A549 (cell line): ENCODE measurements around the gene PLD6. TPM values are rescaled to one million over a fixed set of nuclear protein-coding genes. Genes with fewer than 3 reads are reported as not detected.

Experiments
- ATAC-seq, 2 experiments: fragments of 200-7000 bp in 1 of 2; fragments of >200 bp in 1 of 2; cut with Nextera tagmentation in 1 of 2; cut with Tn5 transposase in 1 of 2; 3 replicates each; pipeline versions ENCODE4 v1.8.0 to v1.9.1; 2018 to 2020; ENCODE audit warnings: mild to moderate bottlenecking in 1 of 2, moderate library complexity in 1 of 2
- CTCF ChIA-PET: fragments of 300-600 bp; sonication (Branson Sonifier 250); formaldehyde crosslinking; extraction: SDS; loops from one replicate; lab custom pipeline; 2021; ENCODE audit warnings: antibody characterized with exemption, inconsistent platforms; lab: Yijun Ruan, JAX
- POLR2A ChIA-PET: fragments of 350-600 bp; formaldehyde crosslinking; extraction: SDS; loops from one replicate; lab custom pipeline; 2021; ENCODE audit warnings: antibody characterized with exemption, inconsistent platforms; lab: Yijun Ruan, JAX
- DNase-seq, 2 experiments: peaks; one replicate each; pipeline versions ENCODE4 v3.0.0 to v3.0.0-alpha.2; 2011 to 2016; ENCODE audit warnings: low read depth in 1 of 2, low spot score in 1 of 2
- FAIRE-seq: peaks from 2 replicates; lab custom pipeline; 2011; peaks lifted over from hg19 to GRCh38; lab: Jason Lieb, UNC
- H3K27ac ChIP-seq, 2 experiments: fragments of >200 bp; sonication (Bioruptor Twin); formaldehyde crosslinking; 3 replicates each; pipeline ENCODE4 v1.5.1; 2016 to 2017
- H3K4me1 ChIP-seq: fragments of >200 bp; sonication (Bioruptor Twin); formaldehyde crosslinking; 3 replicates; pipeline ENCODE4 v1.6.1; 2016
- H3K4me2 ChIP-seq: fragments of >200 bp; sonication (Bioruptor Twin); formaldehyde crosslinking; 3 replicates; pipeline ENCODE4 v1.6.1; 2016
- H3K4me3 ChIP-seq: fragments of >200 bp; sonication (Bioruptor Twin); formaldehyde crosslinking; 3 replicates; pipeline ENCODE4 v1.5.1; 2016
- H3K9me3 ChIP-seq: fragments of >200 bp; sonication (Bioruptor Twin); formaldehyde crosslinking; 3 replicates; pipeline ENCODE4 v1.6.1; 2016
- CBX8 ChIP-seq: fragments of 200-600 bp; sonication (generic); IDR thresholded peaks from 2 replicates; pipeline ENCODE4 v1.6.1; 2016
- CHD2 ChIP-seq: fragments of 150-350 bp; IDR thresholded peaks from 2 replicates; pipeline ENCODE4 v1.6.1; 2014; ENCODE audit warnings: low read length; ENCODE audit not compliant: partially characterized antibody
- CTCF ChIP-seq: fragments of >200 bp; sonication (Bioruptor Twin); formaldehyde crosslinking; IDR thresholded peaks from 3 replicates; pipeline ENCODE4 v1.5.1; 2016
- E2F6 ChIP-seq: IDR thresholded peaks from 2 replicates; pipeline ENCODE4 v1.6.1; 2012; ENCODE audit warnings: low read depth, borderline replicate concordance
- GATA3 ChIP-seq: IDR thresholded peaks from 2 replicates; pipeline ENCODE4 v1.6.1; 2012; ENCODE audit warnings: borderline replicate concordance
- HOXB5 ChIP-seq: fragments of 250-450 bp; sonication (Bioruptor Pico); IDR thresholded peaks from 2 replicates; pipeline ENCODE4 v1.5.0; 2020; ENCODE audit warnings: mild to moderate bottlenecking, moderate library complexity
- KDM1A ChIP-seq: fragments of 200-600 bp; sonication (generic); IDR thresholded peaks from 2 replicates; pipeline ENCODE4 v1.6.1; 2016; ENCODE audit warnings: low read depth, mild to moderate bottlenecking
- MAZ ChIP-seq: fragments of 150-350 bp; IDR thresholded peaks from 2 replicates; pipeline ENCODE4 v1.6.1; 2014; ENCODE audit warnings: antibody characterized with exemption, low read depth, low read length, borderline replicate concordance
- NFE2L2 ChIP-seq: fragments of 150-350 bp; conservative IDR thresholded peaks from 2 replicates; pipeline ENCODE4 v1.6.1; 2014; ENCODE audit warnings: low read length
- NPAS2 ChIP-seq: fragments of 250-450 bp; sonication (Bioruptor Pico); IDR thresholded peaks from 2 replicates; pipeline ENCODE4 v1.8.0; 2022; ENCODE audit warnings: mild to moderate bottlenecking, moderate library complexity, borderline replicate concordance
- PHF8 ChIP-seq: fragments of 200-600 bp; sonication (generic); IDR thresholded peaks from 2 replicates; pipeline ENCODE4 v1.6.1; 2016; ENCODE audit warnings: low read depth, mild to moderate bottlenecking, antibody characterized with exemption, moderate library complexity, borderline replicate concordance
- POLR2A ChIP-seq: IDR thresholded peaks from 2 replicates; pipeline ENCODE4 v1.6.1; 2012; ENCODE audit warnings: mild to moderate bottlenecking, low read length
- RAD21 ChIP-seq, 2 experiments: fragments of >200 bp in 1 of 2; sonication (Bioruptor Twin) in 1 of 2; formaldehyde crosslinking in 1 of 2; IDR thresholded peaks in 1 of 2; conservative IDR thresholded peaks in 1 of 2; 2 replicates in 1 of 2; 3 replicates in 1 of 2; pipeline ENCODE4 v1.6.1; 2012 to 2018; ENCODE audit warnings: inconsistent platforms in 1 of 2
- RARB ChIP-seq: fragments of 250-450 bp; sonication (Bioruptor Pico); IDR thresholded peaks from 2 replicates; pipeline ENCODE4 v1.8.0; 2021; ENCODE audit warnings: mild to moderate bottlenecking, moderate library complexity
- RCOR1 ChIP-seq: fragments of 150-350 bp; IDR thresholded peaks from 2 replicates; pipeline ENCODE4 v1.6.1; 2014; ENCODE audit warnings: antibody characterized with exemption, low read length, low read depth
- RNF2 ChIP-seq: fragments of 200-600 bp; sonication (generic); IDR thresholded peaks from 2 replicates; pipeline ENCODE4 v1.6.1; 2016; ENCODE audit warnings: low read depth, mild to moderate bottlenecking, antibody characterized with exemption, moderate library complexity, borderline replicate concordance
- SREBF2 ChIP-seq: fragments of 450-650 bp; IDR thresholded peaks from 2 replicates; pipeline ENCODE4 v1.6.1; 2014; ENCODE audit warnings: mild to moderate bottlenecking, moderate library complexity
- TFCP2L1 ChIP-seq: fragments of 250-450 bp; sonication (Bioruptor Pico); IDR thresholded peaks from 2 replicates; pipeline ENCODE4 v1.5.0; 2021; ENCODE audit warnings: mild to moderate bottlenecking
- ZC3H11A ChIP-seq: fragments of 450-650 bp; IDR thresholded peaks from 2 replicates; pipeline ENCODE4 v1.6.1; 2014; ENCODE audit warnings: antibody characterized with exemption, mild to moderate bottlenecking
- ZFP36 ChIP-seq: fragments of 450-650 bp; IDR thresholded peaks from 2 replicates; pipeline ENCODE4 v1.6.1; 2014; ENCODE audit warnings: borderline replicate concordance; ENCODE audit not compliant: partially characterized antibody
- WGBS: methylation state at CpG from one replicate; pipeline ENCODE4 v1.1.6; 2017; ENCODE audit errors: missing lambda C conversion rate; 5-methylcytosine and 5-hydroxymethylcytosine counted together
- polyA plus RNA-seq, 4 experiments: library from polyadenylated mRNA; depleted of rRNA in 3 of 4; stranded (reverse); fragments of >200 nt; fragmentation: RNase III in 1 of 4; extraction: RNeasy Plus Mini Kit Qiagen cat#74134 plus additional on column Dnase treatment in 1 of 4; gene quantifications; 2 replicates in 3 of 4; 3 replicates in 1 of 4; pipeline ENCODE4 v1.2.3, GENCODE V29; 2011 to 2017

Gene PLD6
- polyA plus RNA-seq, 2 of the 4 experiments (the other 2 are of a cell fraction): 5.6 to 5.7 TPM

GRCh38 chr17:17156511-17156910 lies 49.6 kb downstream of the PLD6 start:
- 91% methylated on average over 10 of the region's 10 CpGs for WGBS
- H3K4me2 ChIP-seq: no peak overlapping the region
- ChIA-PET CTCF (interaction anchor here (1.4 to 10.9 kb wide), 2 partner anchors 11 to 13 kb away, joined by 5 to 112 read pairs; no protein-coding TSS in a partner anchor), POLR2A (no interaction called here)
- peaks cover 49% of the 10 kb centered on the region for H3K4me1 ChIP-seq
- FAIRE-seq (no peak), DNase-seq (no peak), ATAC-seq (no peak)
- peak overlapping the region in 1 of 2 experiments; percentile 30; a peak in 2 of 6 replicates for H3K27ac ChIP-seq
- TF ChIP-seq RARB (CRISPR knock-in tag): no peak
- no peak for TF ChIP-seq ZC3H11A
- no peak for TF ChIP-seq NPAS2 (CRISPR knock-in tag)
- no peak for TF ChIP-seq ZFP36
- TF ChIP-seq NFE2L2: no peak
- no peak for TF ChIP-seq KDM1A
- no peak for TF ChIP-seq CBX8
- TF ChIP-seq SREBF2: no peak
- TF ChIP-seq RCOR1: no peak
- H3K9me3 ChIP-seq: no peaks in the 10 kb centered on the region
- H3K4me3 ChIP-seq: no peak overlapping the region

DNA sequence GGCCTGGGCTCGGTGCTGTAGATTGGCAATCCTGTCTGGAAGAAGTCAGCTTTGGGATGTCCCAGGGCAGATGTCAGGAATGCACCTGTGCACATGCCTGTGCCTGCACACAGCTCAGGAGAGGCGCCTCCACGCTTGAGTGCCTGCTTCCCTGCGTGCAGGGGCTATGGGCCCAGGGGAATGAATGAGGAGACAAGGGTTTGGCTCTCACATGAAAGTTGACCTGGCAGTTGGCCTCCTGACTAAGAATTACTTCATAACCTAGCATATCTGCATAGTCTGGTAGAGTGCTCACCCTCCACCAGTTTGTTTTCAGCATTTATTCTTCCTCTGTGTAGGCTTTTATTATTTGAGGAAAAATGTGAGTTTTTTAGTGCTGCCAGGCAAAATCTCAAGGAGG lies 50.0 kb downstream of the PLD6 start:
- Histone ChIP-seq H3K4me1 (peaks cover 53% of the 10 kb centered on the region), H3K4me2 (no peak overlapping the region), H3K4me3 (no peak overlapping the region), H3K27ac (peak overlapping the region; percentile 18 to 88; a peak in 3 of 6 replicates), H3K9me3 (no peaks in the 10 kb centered on the region)
- ChIA-PET POLR2A (no interaction called here), CTCF (interaction anchor here (1.0 to 10.9 kb wide), 2 partner anchors 12 to 17 kb away, joined by 4 to 112 read pairs; no protein-coding TSS in a partner anchor)
- DNase-seq (no peak), ATAC-seq (no peak), FAIRE-seq (no peak)
- no peak for TF ChIP-seq TFCP2L1 (CRISPR knock-in tag)
- TF ChIP-seq PHF8: no peak
- TF ChIP-seq RNF2: no peak
- no peak for TF ChIP-seq CTCF
- no peak for TF ChIP-seq MAZ
- TF ChIP-seq CHD2: no peak
- no peak for TF ChIP-seq HOXB5 (CRISPR knock-in tag)
- TF ChIP-seq GATA3: no peak
- TF ChIP-seq POLR2A: no peak
- TF ChIP-seq ZC3H11A: no peak
- WGBS: 88% methylated on average over 3 of the region's 4 CpGs

GRCh38 chr17:17155568-17155967 lies 50.6 kb downstream of the PLD6 start:
- 83% methylated on average over 3 of the region's 3 CpGs for WGBS
- Histone ChIP-seq H3K27ac (peak overlapping the region; percentile 18 to 88; a peak in 3 of 6 replicates), H3K4me3 (no peak overlapping the region), H3K9me3 (no peaks in the 10 kb centered on the region), H3K4me2 (no peak overlapping the region), H3K4me1 (peaks cover 58% of the 10 kb centered on the region)
- no peak for ATAC-seq
- CTCF ChIA-PET: interaction anchor here (1.0 to 10.9 kb wide), 2 partner anchors 12 to 17 kb away, joined by 4 to 112 read pairs; no protein-coding TSS in a partner anchor
- no peak for FAIRE-seq
- peak in 1 of 2 experiments; percentile 44 for DNase-seq
- POLR2A ChIA-PET: no interaction called here
- TF ChIP-seq E2F6 (no peak), RAD21 (conservative IDR thresholded peaks at IDR 0.05 in 1 of 2, IDR thresholded peaks at IDR 0.05 in 1 of 2) (peak in 1 of 2 experiments; percentile 16; a peak in 1 of 5 replicates)
